Right ventricle myocardium inferior (tissue), 1 donor: ENCODE data around the gene ADGRG7. TPM values are rescaled to one million over a fixed set of nuclear protein-coding genes. Genes with fewer than 3 reads are reported as not detected.
"Not testable (repeated sequence)": the region's sequence is repeated elsewhere in the genome, so short reads cannot be mapped to it uniquely, and the experiment has no call there.

Experiments used
- ATAC-seq: fragments of 200-7000 bp; cut with Tn5 transposase; one replicate; pipeline ENCODE4 v1.9.1; 2020; ENCODE audit warnings: mild to moderate bottlenecking, moderate library complexity
- DNase-seq: peaks from one replicate; pipeline ENCODE4 v3.0.0; 2021; ENCODE audit errors: missing footprints
- intact Hi-C: fragments of 100-400 bp; cut with DNase I; formaldehyde crosslinking; loops from one replicate; pipeline ENCODE4 v1.11.0; 2022
- long read RNA-seq: library from polyadenylated mRNA; unstranded; transcript quantifications from one replicate; pipeline ENCODE4 v2.0.0, GENCODE V29; 2021
- total RNA-seq: library from RNA; stranded (reverse); fragmentation: NEBNext Ultra II Directional; extraction: Animal tissue kit (Norgen Biotek cat#: 25700); gene quantifications from one replicate; pipeline ENCODE4 v1.2.1, GENCODE V29; 2021
- donor health status: DM: no; HTN: yes; CAD: no; lungs with severe emphysema.

Gene ADGRG7, protein sequence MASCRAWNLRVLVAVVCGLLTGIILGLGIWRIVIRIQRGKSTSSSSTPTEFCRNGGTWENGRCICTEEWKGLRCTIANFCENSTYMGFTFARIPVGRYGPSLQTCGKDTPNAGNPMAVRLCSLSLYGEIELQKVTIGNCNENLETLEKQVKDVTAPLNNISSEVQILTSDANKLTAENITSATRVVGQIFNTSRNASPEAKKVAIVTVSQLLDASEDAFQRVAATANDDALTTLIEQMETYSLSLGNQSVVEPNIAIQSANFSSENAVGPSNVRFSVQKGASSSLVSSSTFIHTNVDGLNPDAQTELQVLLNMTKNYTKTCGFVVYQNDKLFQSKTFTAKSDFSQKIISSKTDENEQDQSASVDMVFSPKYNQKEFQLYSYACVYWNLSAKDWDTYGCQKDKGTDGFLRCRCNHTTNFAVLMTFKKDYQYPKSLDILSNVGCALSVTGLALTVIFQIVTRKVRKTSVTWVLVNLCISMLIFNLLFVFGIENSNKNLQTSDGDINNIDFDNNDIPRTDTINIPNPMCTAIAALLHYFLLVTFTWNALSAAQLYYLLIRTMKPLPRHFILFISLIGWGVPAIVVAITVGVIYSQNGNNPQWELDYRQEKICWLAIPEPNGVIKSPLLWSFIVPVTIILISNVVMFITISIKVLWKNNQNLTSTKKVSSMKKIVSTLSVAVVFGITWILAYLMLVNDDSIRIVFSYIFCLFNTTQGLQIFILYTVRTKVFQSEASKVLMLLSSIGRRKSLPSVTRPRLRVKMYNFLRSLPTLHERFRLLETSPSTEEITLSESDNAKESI
- not detected for total RNA-seq
- long read RNA-seq, result 0 reads

DNA sequence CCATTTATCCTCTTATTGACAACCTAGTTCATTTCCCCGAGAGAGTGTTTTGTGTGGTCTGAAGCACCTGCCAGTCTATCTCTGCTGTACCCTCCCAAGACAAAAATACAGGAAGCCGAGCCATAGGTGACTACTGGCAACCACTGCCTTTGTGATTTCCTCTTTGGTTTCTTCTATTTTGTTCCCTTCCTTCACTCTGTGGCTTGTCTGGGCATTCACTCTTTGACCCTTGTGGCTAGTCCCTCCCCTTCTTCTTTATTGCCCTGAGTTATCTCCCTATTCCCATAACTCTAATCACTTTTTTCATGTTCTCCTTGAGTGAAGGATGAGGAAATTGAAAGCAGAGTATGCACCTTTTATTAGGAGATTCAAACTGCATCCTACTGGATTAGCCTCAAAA lies at the start of gene ADGRG7:
Gene ADGRG7, plus strand, starts transcription at position 297 of the 400 bp plus-strand sequence. CDS start 256 bp downstream, outside the sequence.
- DNase-seq, result no peak
- intact Hi-C loops, result no loop called here
- no peak for ATAC-seq

DNA sequence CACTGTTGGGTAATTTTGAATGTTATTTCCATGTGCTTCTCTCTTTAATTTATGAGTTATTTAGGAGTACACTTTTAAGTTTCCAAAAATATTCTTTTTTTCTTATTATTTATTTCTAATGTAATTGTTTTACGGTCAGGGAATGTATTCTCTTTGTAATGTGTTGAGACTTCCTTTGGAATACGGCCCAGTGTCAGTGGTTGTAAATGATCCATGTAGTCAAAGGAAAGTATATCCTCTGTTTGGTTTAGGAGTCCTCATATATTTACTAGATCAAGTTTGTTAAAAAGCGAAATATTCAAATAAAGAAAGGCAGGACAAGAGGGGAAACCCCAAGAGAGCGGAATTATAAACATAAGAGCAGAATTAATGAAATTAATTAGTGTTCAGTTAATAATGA lies 49.0 kb upstream of the ADGRG7 start:
- intact Hi-C loops, result no loop called here
- DNase-seq, result no peak
- no peak for ATAC-seq

DNA sequence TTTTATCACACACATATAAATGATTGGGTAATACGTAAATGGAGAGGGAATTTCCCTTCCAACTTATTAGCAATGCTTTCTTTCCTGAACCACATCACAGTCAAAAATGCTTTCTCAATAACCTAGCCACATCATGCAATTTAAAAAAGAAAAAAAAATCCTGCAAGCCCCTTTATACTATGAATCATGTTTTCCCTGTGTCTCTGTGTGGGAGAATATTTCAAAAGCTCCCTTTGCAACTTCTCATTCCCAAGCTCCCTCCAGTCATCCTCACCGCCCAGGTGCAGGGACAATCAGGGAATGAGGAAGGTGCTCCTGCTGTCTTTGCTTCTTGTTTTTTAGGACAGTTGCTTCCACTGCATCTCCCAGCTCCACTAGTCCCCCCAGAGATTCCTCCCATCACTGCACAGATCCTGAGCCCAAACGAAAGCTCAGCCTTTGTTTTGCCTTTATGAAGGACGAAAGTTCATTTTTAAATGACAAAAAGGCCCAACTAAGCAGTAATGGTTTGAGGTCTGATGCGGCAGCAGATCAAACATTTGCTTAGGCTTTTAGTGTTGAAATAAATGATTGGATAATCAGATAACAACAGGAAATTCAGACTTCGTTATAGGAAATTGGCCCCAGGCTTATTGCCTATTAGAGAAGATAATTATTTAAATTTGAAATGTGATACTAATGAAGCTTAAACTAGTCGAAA lies 47.8 kb upstream of the ADGRG7 start:
- no peak for DNase-seq
- ATAC-seq, result no peak
- intact Hi-C loops, result no loop called here

DNA sequence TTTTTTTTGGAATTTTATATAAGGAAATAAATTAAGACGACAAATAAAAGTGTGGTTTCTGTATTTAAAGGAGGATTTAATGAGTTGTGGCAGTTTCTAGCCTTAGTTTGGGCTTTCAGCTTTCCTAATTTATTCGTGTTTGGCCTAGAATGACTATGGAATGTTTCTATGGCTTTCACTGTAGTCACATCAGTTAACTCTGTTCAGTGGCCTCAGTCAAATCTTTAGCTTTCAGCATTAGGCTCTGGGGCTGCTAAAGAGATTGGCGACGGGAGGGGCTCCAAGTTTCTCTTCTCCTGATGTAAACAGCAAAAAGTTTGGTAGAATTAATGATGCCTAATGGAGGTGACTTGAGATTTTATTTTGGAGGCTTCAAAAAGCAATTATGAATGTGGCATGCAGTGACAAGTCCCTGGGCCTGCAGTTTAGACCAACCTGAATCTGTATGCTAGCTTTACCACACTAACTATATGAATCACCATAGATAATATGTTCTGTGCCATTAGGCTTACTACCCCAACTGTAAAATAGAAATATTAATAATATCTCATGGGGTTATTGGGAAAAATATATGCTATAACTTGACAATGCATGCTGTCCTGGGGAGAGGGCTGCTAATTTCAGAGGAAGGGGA lies 47.1 kb upstream of the ADGRG7 start:
- intact Hi-C loops, result no loop called here
- DNase-seq (no peak), ATAC-seq (no peak)

DNA sequence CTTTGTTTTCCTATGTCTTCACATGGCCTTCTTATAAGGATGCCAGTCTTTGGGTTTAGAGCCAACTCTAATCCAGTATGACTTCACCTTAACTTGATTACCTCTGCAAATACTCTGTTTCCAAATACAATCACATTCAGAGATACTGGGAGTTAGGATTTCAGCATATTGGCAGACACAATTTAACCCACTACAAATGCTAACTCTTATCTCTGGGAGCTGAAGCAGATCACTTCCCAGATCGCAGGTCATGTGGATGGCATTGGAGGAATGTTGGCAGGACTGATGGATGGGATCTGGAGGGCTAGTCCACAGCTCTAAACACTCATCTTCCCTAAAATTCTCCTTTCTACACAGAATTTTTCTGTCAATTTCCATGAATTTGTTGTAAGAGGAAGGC lies 46.2 kb upstream of the ADGRG7 start:
- ATAC-seq (no peak), DNase-seq (no peak)
- intact Hi-C loops, result no loop called here

DNA sequence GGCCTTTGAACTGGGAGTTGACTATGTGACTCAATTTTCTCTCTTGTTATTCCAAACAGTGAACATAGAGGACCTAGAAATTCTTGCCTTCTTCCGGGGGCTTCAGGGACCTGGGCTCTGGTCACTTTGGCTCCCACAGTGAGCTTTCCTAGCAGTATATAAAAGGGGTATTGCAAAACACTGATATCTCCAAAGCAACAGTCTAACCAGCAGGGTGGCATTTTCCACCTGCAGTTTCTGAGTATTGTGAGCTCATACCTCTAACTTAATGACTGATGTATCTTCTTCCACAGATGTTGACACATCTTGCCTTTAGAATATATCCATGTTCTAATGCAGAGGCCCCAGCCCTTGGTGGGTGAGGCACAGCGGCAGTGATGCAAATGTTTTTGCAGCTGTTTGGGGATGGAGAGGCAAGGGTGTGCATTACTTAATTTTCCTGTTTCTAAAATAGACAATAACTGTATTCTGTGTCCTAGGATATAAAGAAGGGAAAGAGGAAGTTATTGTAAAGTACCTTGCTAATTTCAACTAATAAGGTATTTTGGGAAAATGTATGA lies 45.7 kb upstream of the ADGRG7 start:
- intact Hi-C loops, result no loop called here
- no peak for ATAC-seq
- no peak for DNase-seq

DNA sequence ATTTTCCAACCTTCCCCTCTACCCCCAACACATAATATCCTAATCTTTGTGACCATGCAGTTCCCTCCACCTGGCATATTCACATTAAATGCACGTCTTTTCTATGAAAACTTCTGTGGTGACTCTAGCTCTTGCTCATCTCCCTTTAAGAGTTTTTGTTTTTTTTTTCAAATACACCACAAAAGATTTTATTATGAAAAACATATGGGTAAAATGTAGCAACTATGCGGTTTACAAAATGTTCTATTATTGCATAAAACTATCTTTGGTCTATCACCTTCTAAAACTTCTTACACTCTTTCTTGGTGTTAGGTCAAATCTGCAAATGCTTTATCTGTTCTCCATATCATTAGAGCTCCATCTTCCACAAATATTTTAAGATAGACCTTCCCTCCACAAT lies 38.6 kb upstream of the ADGRG7 start:
- ATAC-seq (no peak), DNase-seq (no peak)
- intact Hi-C loops, result no loop called here

DNA sequence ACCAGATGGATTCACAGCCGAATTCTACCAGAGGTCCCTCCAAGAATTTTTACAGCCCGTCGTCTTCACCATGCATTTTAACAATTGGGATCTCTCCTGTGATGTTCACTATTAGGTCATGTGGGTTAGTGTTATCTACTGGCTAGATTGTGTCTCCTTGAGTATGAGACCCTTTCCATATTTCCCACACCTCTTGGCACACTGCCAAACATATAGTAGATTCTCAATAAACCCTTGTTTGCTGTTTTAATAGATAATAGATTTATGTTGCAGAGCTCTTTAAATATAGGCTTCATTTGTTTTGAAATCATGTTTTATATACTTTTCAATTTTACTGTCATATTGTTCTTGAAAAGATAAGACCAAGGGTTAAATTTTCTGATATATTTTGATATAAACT lies 34.9 kb upstream of the ADGRG7 start:
- DNase-seq (no peak), ATAC-seq (no peak)
- intact Hi-C loops, result no loop called here

DNA sequence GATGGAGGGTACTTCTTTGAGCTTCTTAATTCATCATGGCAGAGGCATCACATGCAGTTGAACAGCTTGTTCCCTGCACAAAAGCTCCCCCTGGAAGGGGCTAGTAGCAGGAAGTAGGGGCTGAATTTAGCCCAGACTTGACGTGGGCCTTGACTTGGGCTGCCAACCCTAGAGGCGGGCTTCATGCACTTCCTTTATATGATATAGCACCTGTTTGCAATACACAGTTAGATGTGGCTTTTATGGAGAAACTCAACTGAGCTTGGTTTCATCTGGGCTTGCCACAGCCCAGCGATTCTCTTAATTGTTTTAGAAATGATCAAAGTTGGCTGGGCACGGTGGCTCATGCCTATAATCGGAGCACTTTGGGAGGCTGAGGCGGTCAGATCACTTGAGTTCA lies 33.7 kb upstream of the ADGRG7 start:
- intact Hi-C loops, result no loop called here
- ATAC-seq (no peak), DNase-seq (no peak)

DNA sequence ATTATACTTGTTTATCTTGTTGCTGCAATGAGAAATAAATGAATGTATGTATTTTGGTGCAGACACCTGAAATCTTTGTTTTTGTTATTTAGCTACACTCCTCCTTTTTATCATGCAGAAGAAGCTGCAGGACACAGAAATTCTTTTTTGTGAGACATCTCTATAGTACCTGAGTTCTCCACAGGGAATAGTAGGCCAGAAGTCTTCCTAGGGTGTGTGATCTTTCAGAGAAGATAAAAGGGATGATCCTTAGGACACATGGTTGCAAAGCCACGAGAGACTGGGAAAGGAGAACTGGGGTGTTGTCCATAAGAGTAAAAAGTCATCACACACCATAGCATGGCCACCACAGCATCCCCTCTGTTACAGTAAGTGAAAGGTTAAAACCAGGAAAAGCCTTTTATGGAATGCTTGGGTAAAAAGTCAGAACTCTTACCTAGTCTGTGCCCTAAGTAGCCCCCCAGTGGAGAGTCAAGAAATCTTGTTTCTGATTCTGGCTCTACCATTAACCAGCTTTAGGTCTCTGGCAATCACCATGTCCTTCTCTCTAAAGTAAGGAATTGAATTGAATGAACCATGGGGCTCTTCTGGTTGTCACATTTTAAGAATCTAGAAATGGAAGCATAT lies 31.9 kb upstream of the ADGRG7 start:
- DNase-seq, result no peak
- no peak for ATAC-seq
- intact Hi-C loops, result no loop called here

DNA sequence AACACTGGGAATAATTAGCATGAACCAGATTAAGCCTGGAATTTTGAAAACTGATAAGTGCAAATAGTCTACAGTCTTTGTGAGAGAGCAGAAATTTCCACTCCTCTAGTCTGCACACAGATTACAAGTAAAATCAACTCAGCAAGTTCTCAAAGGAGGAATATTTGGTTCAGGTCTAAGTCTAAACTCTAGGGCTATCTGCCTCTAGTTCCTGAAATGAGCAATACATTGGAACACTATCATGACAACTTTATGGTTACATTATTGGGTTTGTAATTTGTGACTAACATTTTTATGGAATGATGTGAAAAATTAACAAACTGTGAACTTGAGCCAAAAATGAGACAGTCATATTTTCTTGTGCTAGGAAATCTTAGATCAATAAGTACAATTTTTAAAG lies 30.8 kb upstream of the ADGRG7 start:
- DNase-seq, result no peak
- intact Hi-C loops, result no loop called here
- no peak for ATAC-seq

DNA sequence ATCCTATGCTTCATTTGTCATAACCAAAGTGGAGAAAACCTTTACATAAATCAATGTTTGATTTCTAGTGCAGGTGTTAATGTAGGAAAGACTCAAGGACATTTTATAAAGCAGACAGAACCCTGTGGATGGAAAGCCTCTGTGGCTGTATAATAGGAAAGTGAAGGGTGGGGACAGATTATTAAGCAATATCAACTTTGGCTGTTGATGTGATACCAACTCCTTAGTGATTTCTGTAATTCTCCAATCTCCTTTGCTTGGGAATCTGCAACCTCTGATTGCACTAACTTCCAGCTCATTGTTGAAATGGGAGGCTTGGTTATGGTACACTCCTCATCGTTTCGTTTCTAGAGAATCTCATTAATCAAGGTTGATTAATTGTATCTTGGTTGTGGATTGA lies 29.3 kb upstream of the ADGRG7 start:
- no peak for DNase-seq
- intact Hi-C loops, result no loop called here
- ATAC-seq, result no peak

DNA sequence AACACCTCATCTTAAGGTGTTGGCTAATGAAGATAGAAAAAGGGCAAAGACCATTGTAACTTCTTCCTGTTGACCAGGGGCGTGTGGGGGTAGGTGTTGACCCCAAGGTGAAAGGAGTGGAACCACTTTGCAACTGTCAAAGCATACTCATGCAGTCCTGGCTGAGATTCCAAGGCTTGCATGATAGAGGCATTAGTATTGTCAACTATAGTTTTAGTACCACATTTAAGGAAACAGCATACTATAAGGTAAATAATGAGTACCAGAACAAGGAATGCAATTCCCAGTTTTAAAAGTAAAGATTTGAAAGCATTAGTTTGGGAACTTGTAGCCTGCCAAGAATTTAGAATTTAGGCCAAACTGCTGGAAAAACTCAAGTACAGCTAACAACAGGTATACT lies 27.8 kb upstream of the ADGRG7 start:
- DNase-seq (no peak), ATAC-seq (no peak)
- intact Hi-C loops, result no loop called here

DNA sequence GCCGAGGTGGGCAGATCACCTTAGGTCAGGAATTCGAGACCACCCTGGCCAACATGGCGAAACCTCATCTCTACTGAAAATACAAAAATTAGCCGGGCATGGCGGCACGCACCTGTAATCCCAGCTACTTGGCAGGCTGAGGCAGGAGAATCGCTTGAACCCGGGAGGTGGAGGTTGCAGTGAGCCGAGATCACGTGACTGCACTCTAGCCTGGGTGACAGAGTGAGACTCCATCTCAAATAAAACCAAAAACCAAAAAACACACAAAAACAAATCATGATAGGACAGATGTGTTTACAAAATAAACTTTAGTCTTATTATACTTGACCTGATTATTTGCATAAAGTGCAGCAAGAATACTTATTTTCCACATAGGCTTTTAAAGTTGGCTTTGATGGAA lies 27.2 kb upstream of the ADGRG7 start:
- intact Hi-C loops, ATAC-seq, DNase-seq: not testable (repeated sequence)

DNA sequence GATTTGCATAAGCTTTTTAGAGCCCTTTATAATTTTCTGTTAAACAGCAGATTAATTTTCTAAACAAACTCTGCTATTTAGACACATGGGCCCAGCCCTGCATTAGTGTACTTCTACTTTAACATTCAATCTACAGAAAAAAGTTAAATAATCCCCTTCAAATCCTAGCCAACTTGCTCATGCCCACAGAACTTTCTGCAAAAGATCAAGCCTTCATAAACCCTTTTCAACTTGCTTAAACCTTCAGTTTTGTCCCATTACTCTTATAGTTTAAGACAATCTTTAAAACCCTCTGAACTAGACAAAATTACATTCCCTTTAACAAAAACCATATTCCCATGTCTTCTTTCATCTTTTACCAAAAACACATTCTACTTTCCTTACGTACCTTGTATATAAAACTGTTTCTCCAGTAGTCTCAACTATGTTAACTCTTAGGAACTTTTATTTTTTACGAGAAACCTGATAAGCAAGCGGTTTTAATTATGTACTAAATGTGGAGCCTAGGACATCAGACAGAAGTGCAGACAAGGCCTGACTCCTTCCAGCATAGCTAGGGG lies 25.2 kb upstream of the ADGRG7 start:
- intact Hi-C loops, result no loop called here
- ATAC-seq (no peak), DNase-seq (no peak)

DNA sequence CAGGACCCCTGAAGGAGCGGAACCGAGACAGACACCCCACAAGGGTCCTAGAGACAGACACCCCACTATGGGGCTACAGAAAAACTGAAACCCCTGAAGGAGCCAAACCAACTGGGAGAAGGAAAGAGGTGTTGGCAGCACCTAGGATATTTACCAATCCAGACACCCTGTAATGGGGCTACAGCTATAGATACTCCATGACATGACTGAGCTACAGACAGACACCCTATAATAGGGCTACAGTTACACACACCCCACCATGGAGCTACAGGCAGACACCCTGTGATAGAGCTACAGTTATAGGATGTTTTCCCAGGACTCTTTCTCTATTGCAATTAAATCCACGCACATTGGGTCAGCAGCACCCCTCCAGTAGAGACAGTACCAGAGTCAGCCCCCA lies 22.6 kb upstream of the ADGRG7 start:
- intact Hi-C loops, result no loop called here
- no peak for ATAC-seq
- no peak for DNase-seq

DNA sequence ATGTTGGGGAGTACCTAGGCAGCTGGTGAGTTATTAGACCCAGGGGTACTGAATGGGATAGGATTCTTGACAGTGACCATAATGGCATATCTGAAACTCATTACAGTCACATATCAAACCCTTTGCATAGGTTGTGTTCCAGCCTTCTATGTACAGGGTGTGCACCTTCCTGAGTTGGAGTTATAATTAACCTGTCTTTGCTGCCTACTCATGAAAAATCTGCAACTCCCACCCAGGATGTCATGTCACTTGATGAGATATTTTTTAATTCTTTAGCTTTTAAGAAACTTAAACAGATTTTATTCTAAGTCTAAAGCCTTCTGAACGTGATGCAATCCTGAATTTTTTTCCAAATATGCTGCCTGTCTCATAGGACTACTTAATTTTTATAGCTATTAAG lies 21.1 kb upstream of the ADGRG7 start:
- intact Hi-C loops, result loop anchor here (2.0 kb wide), 1 partner anchor 271 kb away; no protein-coding TSS in a partner anchor
- ATAC-seq (no peak), DNase-seq (no peak)
